Cardiac muscle cell (in vitro differentiated cells and primary cell): ENCODE results near the gene TNS2. TPM values are rescaled to one million over a fixed set of nuclear protein-coding genes. Genes with fewer than 3 reads are reported as not detected.

Source experiments
- DNase-seq, 2 donors: peaks; one replicate each; pipeline versions ENCODE4 v3.0.0 to v3.0.0-alpha.2; 2010 to 2017; ENCODE audit warnings: low read depth in 1 of 2, low spot score in 1 of 2
- H3K27ac ChIP-seq: fragments of 200-600 bp; sonication (generic); 2 replicates; pipeline ENCODE4 v1.5.1; 2016
- H3K27me3 ChIP-seq: fragments of 200-600 bp; sonication (generic); 2 replicates; pipeline ENCODE4 v1.6.0; 2016; ENCODE audit warnings: control low read depth
- H3K36me3 ChIP-seq: fragments of 200-600 bp; sonication (generic); 2 replicates; pipeline ENCODE4 v1.5.1; 2016; ENCODE audit warnings: control low read depth
- H3K4me1 ChIP-seq: fragments of 200-600 bp; sonication (generic); 2 replicates; pipeline ENCODE4 v1.8.1; 2017; ENCODE audit warnings: low read depth, mild to moderate bottlenecking, mixed run types
- H3K4me3 ChIP-seq: fragments of 200-600 bp; sonication (generic); 2 replicates; pipeline ENCODE4 v1.5.1; 2016; ENCODE audit warnings: mild to moderate bottlenecking
- H3K9me3 ChIP-seq: fragments of 200-600 bp; sonication (generic); 2 replicates; pipeline ENCODE4 v1.5.1; 2017; ENCODE audit warnings: low read depth, mild to moderate bottlenecking, control low read depth
- CTCF ChIP-seq: IDR thresholded peaks from 2 replicates; pipeline ENCODE4 v1.5.1; 2012; ENCODE audit warnings: low read depth, mild to moderate bottlenecking, low read length
- polyA plus RNA-seq: library from polyadenylated mRNA; unstranded; fragments of >200 nt; fragmentation: Nextera tagmentation; extraction: Ambion mirVana; gene quantifications from 2 replicates; pipeline ENCODE4 v1.2.1, GENCODE V29; 2016
- total RNA-seq: library from RNA; depleted of rRNA; stranded (reverse); fragments of >200 nt; gene quantifications from 2 replicates; pipeline ENCODE4 v1.2.3, GENCODE V29; 2016

TNS2 gene
- total and polyA plus RNA-seq, 2 experiments from 2014 or later: 4.5 to 5.1 TPM

- TF ChIP-seq CTCF: no peak
- H3K4me1 ChIP-seq: peaks cover 44% of the 10 kb centered on the region
- DNase-seq: peak in 1 of 2 donors; percentile 14
These were observed 19.1 kb downstream of the TNS2 start for GRCh38 chr12:53068811-53069585.

GRCh38 chr12:53069621-53070410 lies 20.0 kb downstream of the TNS2 start:
- Histone ChIP-seq H3K36me3 (peaks cover 3% of the 10 kb centered on the region), H3K27ac (peak overlapping the region; percentile 23), H3K4me3 (no peak overlapping the region), H3K9me3 (no peaks in the 10 kb centered on the region), H3K4me1 (peaks cover 44% of the 10 kb centered on the region), H3K27me3 (no peaks in the 10 kb centered on the region)
- no peak for TF ChIP-seq CTCF
- no peak for DNase-seq

More at GRCh38 chr12:53068811-53069585, 19.1 kb downstream of the TNS2 start:
- Histone ChIP-seq H3K27me3 (no peaks in the 10 kb centered on the region), H3K27ac (no peak overlapping the region), H3K36me3 (no peaks in the 10 kb centered on the region), H3K9me3 (no peaks in the 10 kb centered on the region), H3K4me3 (no peak overlapping the region)

- Histone ChIP-seq H3K36me3 (peaks cover 3% of the 10 kb centered on the region), H3K4me1 (peaks cover 52% of the 10 kb centered on the region), H3K27me3 (no peaks in the 10 kb centered on the region), H3K4me3 (no peak overlapping the region), H3K27ac (peak overlapping the region; percentile 87), H3K9me3 (no peaks in the 10 kb centered on the region)
- peak in 1 of 2 donors; percentile 55 for DNase-seq
- TF ChIP-seq CTCF: no peak
These were observed 21.1 kb downstream of the TNS2 start for GRCh38 chr12:53070877-53071492.

- no peak overlapping the region for H3K4me3 ChIP-seq
- H3K27ac ChIP-seq: peak overlapping the region; percentile 87
- peaks cover 54% of the 10 kb centered on the region for H3K4me1 ChIP-seq
- H3K9me3 ChIP-seq: no peaks in the 10 kb centered on the region
- no peaks in the 10 kb centered on the region for H3K27me3 ChIP-seq
- TF ChIP-seq CTCF: peak; percentile 40
- peak; percentile 70 to 85 for DNase-seq
- H3K36me3 ChIP-seq: peaks cover 3% of the 10 kb centered on the region
These were observed 22.0 kb downstream of the TNS2 start for GRCh38 chr12:53071591-53072551.
